Measurements from ENCODE around the gene MBTPS1. TPM values are rescaled to one million over a fixed set of nuclear protein-coding genes. Genes with fewer than 3 reads are reported as not detected.

Gene MBTPS1
- total and polyA plus RNA-seq, 8 donors: 21.4 to 112 (median 56.1) TPM

DNA sequence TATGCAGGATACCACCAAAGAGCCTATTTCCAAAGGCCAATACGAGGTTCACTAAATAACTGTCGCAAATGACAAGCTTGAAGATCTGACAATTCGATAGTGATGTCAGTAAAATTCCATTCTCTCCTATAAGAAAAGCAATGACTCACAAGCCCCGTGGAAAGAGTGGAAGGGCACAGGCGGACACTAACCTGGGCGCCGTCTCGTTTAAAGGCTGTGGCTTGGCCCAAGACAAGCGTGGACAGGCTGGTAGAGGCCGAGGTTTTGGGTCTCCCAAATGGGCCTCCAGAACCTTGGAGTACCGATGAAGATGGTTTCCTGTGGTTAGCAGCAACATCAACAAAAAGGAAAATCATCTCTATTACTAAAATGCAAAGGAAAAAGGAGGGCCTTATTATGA, 57.6 kb downstream of the MBTPS1 start:
- TF ChIP-seq EP300 (IDR thresholded peaks at IDR 0.05) (no peak), POLR2AphosphoS5 (IDR thresholded peaks at IDR 0.05) (no peak), POLR2A (IDR thresholded peaks at IDR 0.05) (no peak)
- TF ChIP-seq, protein P1, sequence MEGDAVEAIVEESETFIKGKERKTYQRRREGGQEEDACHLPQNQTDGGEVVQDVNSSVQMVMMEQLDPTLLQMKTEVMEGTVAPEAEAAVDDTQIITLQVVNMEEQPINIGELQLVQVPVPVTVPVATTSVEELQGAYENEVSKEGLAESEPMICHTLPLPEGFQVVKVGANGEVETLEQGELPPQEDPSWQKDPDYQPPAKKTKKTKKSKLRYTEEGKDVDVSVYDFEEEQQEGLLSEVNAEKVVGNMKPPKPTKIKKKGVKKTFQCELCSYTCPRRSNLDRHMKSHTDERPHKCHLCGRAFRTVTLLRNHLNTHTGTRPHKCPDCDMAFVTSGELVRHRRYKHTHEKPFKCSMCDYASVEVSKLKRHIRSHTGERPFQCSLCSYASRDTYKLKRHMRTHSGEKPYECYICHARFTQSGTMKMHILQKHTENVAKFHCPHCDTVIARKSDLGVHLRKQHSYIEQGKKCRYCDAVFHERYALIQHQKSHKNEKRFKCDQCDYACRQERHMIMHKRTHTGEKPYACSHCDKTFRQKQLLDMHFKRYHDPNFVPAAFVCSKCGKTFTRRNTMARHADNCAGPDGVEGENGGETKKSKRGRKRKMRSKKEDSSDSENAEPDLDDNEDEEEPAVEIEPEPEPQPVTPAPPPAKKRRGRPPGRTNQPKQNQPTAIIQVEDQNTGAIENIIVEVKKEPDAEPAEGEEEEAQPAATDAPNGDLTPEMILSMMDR (IDR thresholded peaks at IDR 0.05): no peak
- Histone ChIP-seq H3K4me3 (no peak overlapping the region), H3K27me3 (no peaks in the 10 kb centered on the region), H3K36me3 (peaks cover 62 to 100% (median 100%) of the 10 kb centered on the region in 4 donors), H3K9me3 (no peaks in the 10 kb centered on the region), H3K27ac (no peak overlapping the region), H3K4me1 (peaks cover 0 to 9% (median 0%) of the 10 kb centered on the region in 4 donors)
- no peak for DNase-seq
- 89 to 94% (median 90%) methylated on average over 11 of the region's 11 CpGs for WGBS, 5 donors
- intact Hi-C loops (cut with DNase I; ENCODE audit: low total_unique reads): no loop called here

DNA sequence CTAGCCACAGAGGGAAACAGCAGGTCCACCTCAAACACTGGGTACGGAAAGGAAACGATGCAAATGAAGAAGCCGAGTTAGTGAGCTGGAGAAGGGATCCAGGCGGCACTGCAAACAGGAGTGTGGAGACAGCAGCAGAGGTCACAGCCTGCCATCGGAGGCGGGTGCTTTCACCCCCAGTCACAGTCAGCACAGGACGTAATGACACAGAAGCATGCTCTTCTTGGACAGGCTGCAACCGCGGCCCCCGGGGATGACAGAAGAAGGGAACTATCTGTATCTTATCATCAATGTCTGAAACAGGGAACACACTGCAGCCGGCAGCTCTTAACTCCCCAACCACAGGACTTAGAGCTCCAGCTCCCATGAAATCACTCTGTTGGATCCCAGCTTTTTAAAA, 58.1 kb downstream of the MBTPS1 start:
- DNase-seq: no peak
- H3K27ac ChIP-seq: no peak overlapping the region
- intact Hi-C loops (cut with DNase I; ENCODE audit: low total_unique reads): no loop called here
- no peak for TF ChIP-seq POLR2AphosphoS5 (IDR thresholded peaks at IDR 0.05)
- no peak for TF ChIP-seq POLR2A (IDR thresholded peaks at IDR 0.05)
- TF ChIP-seq, protein P1 (IDR thresholded peaks at IDR 0.05): no peak
- TF ChIP-seq EP300 (IDR thresholded peaks at IDR 0.05): no peak
- H3K36me3 ChIP-seq: peaks cover 64 to 100% (median 100%) of the 10 kb centered on the region in 4 donors
- 85 to 92% (median 88%) methylated on average over 11 of the region's 11 CpGs for WGBS, 5 donors
- H3K4me3 ChIP-seq: no peak overlapping the region
- no peaks in the 10 kb centered on the region for H3K9me3 ChIP-seq
- H3K4me1 ChIP-seq: peaks cover 0 to 9% (median 0%) of the 10 kb centered on the region in 4 donors
- H3K27me3 ChIP-seq: no peaks in the 10 kb centered on the region

DNA sequence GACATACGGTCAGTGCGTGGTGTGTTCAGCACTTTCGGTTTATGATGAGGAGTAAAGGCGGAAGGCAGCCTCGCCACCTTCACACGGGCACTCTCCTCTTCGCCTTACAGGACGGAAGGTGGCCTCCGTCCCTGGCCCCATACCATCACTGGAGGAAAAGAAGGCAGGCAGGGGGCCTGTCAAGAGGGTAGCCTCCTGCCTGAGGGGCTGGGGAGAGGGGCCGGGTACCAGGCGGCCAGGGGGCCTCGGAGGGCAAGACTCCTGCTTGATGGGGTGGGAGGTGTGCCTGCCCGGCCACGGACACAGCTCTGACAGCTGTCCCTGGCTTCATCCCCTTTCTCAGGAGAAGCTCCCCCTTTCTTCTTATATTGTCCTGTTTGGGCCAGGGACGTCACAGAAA, 58.5 kb downstream of the MBTPS1 start:
- no peak overlapping the region for H3K4me3 ChIP-seq
- peaks cover 69 to 100% (median 100%) of the 10 kb centered on the region in 4 donors for H3K36me3 ChIP-seq
- TF ChIP-seq POLR2AphosphoS5 (IDR thresholded peaks at IDR 0.05) (no peak), POLR2A (IDR thresholded peaks at IDR 0.05) (no peak), EP300 (IDR thresholded peaks at IDR 0.05) (no peak)
- TF ChIP-seq, protein P1 (IDR thresholded peaks at IDR 0.05): no peak
- peaks cover 0 to 9% (median 0%) of the 10 kb centered on the region in 4 donors for H3K4me1 ChIP-seq
- no peaks in the 10 kb centered on the region for H3K9me3 ChIP-seq
- no peaks in the 10 kb centered on the region for H3K27me3 ChIP-seq
- DNase-seq: no peak
- WGBS, 5 donors: 91 to 96% (median 92%) methylated on average over 14 to 15 of the region's 15 CpGs
- intact Hi-C loops (cut with DNase I; ENCODE audit: low total_unique reads): no loop called here
- H3K27ac ChIP-seq: no peak overlapping the region

DNA sequence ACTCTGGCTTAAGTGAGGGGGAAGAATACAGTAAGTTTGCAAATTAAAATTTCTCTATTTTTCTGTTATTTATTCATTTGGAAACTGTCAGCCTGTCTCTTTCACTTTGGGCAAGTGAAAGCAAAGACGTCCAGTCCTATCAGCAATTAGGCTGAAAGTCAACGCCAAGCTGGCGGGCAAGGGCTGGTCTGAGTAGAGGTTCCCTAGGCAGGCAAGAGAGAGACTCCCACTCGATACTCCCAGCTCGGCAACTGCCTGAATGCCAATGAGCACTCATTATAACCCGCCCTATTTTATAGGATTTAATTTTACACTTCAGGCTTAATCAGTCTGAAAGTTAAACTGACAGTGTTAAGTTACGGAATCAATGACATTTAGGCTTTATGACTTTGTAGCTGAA, 59.8 kb downstream of the MBTPS1 start:
- Histone ChIP-seq H3K27ac (no peak overlapping the region), H3K36me3 (peaks cover 81 to 100% (median 100%) of the 10 kb centered on the region in 4 donors), H3K4me3 (no peak overlapping the region), H3K4me1 (peaks cover 0 to 9% (median 0%) of the 10 kb centered on the region in 4 donors), H3K9me3 (no peaks in the 10 kb centered on the region), H3K27me3 (no peaks in the 10 kb centered on the region)
- no peak for DNase-seq
- intact Hi-C loops (cut with DNase I; ENCODE audit: low total_unique reads): no loop called here
- WGBS, 5 donors: 81 to 89% (median 85%) methylated on average over 7 of the region's 7 CpGs
- TF ChIP-seq EP300 (IDR thresholded peaks at IDR 0.05) (no peak), POLR2AphosphoS5 (IDR thresholded peaks at IDR 0.05) (no peak), POLR2A (IDR thresholded peaks at IDR 0.05) (no peak)
- TF ChIP-seq, protein P1 (IDR thresholded peaks at IDR 0.05): no peak

Data from stomach (tissue), 9 donors.